K562 (cell line): Measurements from ENCODE around the gene ITPKA. TPM values are rescaled to one million over a fixed set of nuclear protein-coding genes. Genes with fewer than 3 reads are reported as not detected.

Source experiments
- MBD2 ChIP-seq: sonication (generic); IDR thresholded peaks from 2 replicates; pipeline ENCODE4 v1.6.1; 2016; ENCODE audit warnings: low read depth, borderline replicate concordance
- PYGO2 ChIP-seq: fragments of 450-650 bp; IDR thresholded peaks from 2 replicates; pipeline ENCODE4 v1.6.1; 2016; ENCODE audit warnings: mild to moderate bottlenecking, missing genetic modification characterization, moderate library complexity, missing compliant biosample characterization
- ZBTB26 ChIP-seq: fragments of 450-650 bp; formaldehyde crosslinking; IDR thresholded peaks from 2 replicates; pipeline ENCODE4 v1.4.0; 2022; ENCODE audit warnings: missing genetic modification characterization
- polyA plus RNA-seq, 8 experiments: library from polyadenylated mRNA; depleted of rRNA in 4 of 8; stranded (reverse) in 5 of 8; unstranded in 3 of 8; fragments of >200 nt; fragmentation: Nextera tagmentation in 2 of 8; fragmentation: Illumina TruSeq in 1 of 8; extraction: Ambion mirVana in 2 of 8; extraction: Trizol in 1 of 8; gene quantifications; 2 replicates each; pipeline versions ENCODE4 v1.2.1 to v1.2.3, GENCODE V29; 2011 to 2014; ENCODE audit warnings: inconsistent platforms in 1 of 8, missing spikeins in 1 of 8
- total RNA-seq, 7 experiments: library from RNA; depleted of rRNA in 6 of 7; stranded (reverse); fragments of >200 nt in 6 of 7; fragmentation: Illumina TruSeq in 2 of 7; extraction: Trizol in 2 of 7; gene quantifications; 2 replicates each; pipeline versions ENCODE4 v1.2.1 to v1.2.3, GENCODE V29; 2011 to 2021; ENCODE audit warnings: low replicate concordance in 1 of 7
- TF ChIP-seq, protein P1 (sequence below): fragments of 450-650 bp; IDR thresholded peaks from 2 replicates; pipeline ENCODE4 v1.6.1; 2017; ENCODE audit warnings: antibody characterized with exemption, mild to moderate bottlenecking
- TF ChIP-seq, protein P2 (sequence below), 3 experiments: IDR thresholded peaks in 2 of 3; conservative IDR thresholded peaks in 1 of 3; 2 replicates each; pipeline ENCODE4 v1.5.1; 2011 to 2012; ENCODE audit warnings: low read length in 3 of 3, mild to moderate bottlenecking in 3 of 3, control low read depth in 2 of 3, improper control_type of control experiment in 1 of 3, inconsistent platforms in 1 of 3, low read depth in 1 of 3, mixed read lengths in 1 of 3, moderate library complexity in 1 of 3; ENCODE audit not compliant: insufficient read depth in 2 of 3

Gene ITPKA
- total and polyA plus RNA-seq, 9 of the 15 experiments (the other 6 are each of a cell fraction or from before 2014, with no cell fraction given): 0.14 to 68.4 (median 11.5) TPM

DNA sequence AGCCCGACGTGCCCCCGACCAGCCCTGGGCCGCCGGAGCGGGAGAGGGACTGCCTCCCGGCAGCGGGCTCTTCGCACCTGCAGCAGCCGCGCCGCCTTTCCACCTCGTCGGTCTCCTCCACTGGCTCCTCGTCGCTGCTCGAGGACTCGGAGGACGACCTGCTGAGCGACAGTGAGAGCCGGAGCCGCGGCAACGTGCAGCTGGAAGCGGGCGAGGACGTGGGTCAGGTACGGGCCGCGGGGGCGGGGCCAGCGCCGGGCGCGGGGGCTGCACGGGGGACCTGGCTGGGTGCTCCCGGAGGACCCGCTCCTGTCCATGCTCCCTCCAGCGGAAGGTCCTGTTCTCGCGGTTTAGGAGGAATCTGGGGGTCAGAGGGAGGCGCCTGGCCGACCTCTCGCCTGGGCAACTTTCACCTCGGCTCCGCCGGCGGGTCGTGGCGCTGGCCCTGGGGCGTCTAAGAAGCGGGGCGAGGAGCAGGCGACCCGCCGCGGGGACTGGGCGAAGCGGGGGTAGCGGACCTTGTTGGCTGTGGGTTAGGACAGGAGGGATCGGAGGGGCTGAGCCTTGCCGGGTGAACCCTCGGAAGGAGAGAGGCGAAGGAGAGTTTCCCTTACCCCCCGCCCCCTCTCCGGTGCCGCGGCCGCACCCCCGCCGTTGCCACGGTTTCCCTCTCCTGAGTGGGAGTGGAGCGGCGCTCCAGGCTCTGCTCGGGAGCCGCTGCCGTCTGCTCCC is 682 bp downstream of the ITPKA start (continued):
- TF ChIP-seq, protein P1, sequence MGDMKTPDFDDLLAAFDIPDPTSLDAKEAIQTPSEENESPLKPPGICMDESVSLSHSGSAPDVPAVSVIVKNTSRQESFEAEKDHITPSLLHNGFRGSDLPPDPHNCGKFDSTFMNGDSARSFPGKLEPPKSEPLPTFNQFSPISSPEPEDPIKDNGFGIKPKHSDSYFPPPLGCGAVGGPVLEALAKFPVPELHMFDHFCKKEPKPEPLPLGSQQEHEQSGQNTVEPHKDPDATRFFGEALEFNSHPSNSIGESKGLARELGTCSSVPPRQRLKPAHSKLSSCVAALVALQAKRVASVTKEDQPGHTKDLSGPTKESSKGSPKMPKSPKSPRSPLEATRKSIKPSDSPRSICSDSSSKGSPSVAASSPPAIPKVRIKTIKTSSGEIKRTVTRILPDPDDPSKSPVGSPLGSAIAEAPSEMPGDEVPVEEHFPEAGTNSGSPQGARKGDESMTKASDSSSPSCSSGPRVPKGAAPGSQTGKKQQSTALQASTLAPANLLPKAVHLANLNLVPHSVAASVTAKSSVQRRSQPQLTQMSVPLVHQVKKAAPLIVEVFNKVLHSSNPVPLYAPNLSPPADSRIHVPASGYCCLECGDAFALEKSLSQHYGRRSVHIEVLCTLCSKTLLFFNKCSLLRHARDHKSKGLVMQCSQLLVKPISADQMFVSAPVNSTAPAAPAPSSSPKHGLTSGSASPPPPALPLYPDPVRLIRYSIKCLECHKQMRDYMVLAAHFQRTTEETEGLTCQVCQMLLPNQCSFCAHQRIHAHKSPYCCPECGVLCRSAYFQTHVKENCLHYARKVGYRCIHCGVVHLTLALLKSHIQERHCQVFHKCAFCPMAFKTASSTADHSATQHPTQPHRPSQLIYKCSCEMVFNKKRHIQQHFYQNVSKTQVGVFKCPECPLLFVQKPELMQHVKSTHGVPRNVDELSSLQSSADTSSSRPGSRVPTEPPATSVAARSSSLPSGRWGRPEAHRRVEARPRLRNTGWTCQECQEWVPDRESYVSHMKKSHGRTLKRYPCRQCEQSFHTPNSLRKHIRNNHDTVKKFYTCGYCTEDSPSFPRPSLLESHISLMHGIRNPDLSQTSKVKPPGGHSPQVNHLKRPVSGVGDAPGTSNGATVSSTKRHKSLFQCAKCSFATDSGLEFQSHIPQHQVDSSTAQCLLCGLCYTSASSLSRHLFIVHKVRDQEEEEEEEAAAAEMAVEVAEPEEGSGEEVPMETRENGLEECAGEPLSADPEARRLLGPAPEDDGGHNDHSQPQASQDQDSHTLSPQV: peak; percentile 34
- TF ChIP-seq, protein P2, sequence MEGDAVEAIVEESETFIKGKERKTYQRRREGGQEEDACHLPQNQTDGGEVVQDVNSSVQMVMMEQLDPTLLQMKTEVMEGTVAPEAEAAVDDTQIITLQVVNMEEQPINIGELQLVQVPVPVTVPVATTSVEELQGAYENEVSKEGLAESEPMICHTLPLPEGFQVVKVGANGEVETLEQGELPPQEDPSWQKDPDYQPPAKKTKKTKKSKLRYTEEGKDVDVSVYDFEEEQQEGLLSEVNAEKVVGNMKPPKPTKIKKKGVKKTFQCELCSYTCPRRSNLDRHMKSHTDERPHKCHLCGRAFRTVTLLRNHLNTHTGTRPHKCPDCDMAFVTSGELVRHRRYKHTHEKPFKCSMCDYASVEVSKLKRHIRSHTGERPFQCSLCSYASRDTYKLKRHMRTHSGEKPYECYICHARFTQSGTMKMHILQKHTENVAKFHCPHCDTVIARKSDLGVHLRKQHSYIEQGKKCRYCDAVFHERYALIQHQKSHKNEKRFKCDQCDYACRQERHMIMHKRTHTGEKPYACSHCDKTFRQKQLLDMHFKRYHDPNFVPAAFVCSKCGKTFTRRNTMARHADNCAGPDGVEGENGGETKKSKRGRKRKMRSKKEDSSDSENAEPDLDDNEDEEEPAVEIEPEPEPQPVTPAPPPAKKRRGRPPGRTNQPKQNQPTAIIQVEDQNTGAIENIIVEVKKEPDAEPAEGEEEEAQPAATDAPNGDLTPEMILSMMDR (IDR thresholded peaks at IDR 0.05 in 2 of 3, conservative IDR thresholded peaks at IDR 0.05 in 1 of 3; ENCODE audit: insufficient read depth in 2 of 3, low read depth in 1 of 3, low read length in 3 of 3): peak in 1 of 3 experiments; percentile 27; a peak in 2 of 6 replicates
- no peak for TF ChIP-seq ZBTB26
- TF ChIP-seq MBD2: 0 out of 2 replicates have a peak, but pooled peaks have one; percentile 15
- TF ChIP-seq PYGO2 (tag): no peak
